ENCODE results near the gene IDH3G.

Gene IDH3G

DNA sequence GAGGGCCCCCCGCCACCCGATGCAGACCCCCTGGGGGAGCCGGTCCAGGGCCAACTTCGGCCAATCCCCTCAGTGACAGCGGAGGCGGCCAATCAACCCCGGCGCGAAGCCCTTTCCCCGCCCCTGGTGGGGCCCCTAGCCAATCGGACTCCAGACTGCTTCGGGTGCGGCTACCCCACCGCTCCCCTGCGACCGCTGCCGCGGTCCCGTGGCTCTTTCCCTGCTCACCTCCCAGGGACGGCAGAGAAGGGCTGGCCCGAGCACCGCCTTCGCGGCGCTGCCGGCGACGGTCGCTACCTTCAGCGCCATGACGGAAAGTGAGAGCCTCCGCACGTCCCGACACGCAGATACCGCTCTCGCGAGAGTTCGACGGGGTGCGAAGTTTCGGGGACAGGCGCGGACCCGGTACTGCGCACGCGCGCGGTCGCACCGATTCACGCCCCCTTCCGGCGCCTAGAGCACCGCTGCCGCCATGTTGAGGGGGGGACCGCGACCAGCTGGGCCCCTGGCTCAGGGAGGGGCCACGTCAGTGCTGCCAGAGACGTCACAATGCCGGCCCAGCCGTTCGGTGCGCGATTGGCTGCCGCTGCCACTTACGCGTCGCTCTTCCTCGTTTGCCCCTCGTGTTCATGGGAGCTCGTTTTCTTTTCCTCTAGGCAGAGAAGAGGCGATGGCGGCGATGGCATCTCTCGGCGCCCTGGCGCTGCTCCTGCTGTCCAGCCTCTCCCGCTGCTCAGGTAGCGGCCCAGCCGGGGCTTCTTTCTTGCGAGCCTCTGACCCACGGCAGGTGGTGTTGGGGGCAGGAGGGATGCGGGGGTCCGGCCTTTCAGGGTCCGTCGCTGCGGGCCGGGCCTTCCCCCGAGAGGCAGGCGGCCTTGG is at the start of gene IDH3G, which contains the start of gene SSR4:
IDH3G (minus strand) TSS at position 358 of the 879 bp plus-strand sequence; CDS start at position 309, 49 bp downstream.
SSR4 (plus strand) TSS at position 651 of the 879 bp plus-strand sequence; CDS start at position 671, 20 bp downstream.
- ChIA-PET POLR2A (interaction anchor here (1.0 to 1.1 kb wide), 2 partner anchors 133 to 577 kb away, joined by 3 read pairs; no protein-coding TSS in a partner anchor), CTCF (no interaction called here)
- DNase-seq (ENCODE audit: extremely low spot score): peak; percentile 96
- TF ChIP-seq, protein P1, sequence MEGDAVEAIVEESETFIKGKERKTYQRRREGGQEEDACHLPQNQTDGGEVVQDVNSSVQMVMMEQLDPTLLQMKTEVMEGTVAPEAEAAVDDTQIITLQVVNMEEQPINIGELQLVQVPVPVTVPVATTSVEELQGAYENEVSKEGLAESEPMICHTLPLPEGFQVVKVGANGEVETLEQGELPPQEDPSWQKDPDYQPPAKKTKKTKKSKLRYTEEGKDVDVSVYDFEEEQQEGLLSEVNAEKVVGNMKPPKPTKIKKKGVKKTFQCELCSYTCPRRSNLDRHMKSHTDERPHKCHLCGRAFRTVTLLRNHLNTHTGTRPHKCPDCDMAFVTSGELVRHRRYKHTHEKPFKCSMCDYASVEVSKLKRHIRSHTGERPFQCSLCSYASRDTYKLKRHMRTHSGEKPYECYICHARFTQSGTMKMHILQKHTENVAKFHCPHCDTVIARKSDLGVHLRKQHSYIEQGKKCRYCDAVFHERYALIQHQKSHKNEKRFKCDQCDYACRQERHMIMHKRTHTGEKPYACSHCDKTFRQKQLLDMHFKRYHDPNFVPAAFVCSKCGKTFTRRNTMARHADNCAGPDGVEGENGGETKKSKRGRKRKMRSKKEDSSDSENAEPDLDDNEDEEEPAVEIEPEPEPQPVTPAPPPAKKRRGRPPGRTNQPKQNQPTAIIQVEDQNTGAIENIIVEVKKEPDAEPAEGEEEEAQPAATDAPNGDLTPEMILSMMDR (IDR thresholded peaks at IDR 0.05; ENCODE audit: control extremely low read depth, extremely low read depth, low read depth, missing control alignments): no peak

DNA sequence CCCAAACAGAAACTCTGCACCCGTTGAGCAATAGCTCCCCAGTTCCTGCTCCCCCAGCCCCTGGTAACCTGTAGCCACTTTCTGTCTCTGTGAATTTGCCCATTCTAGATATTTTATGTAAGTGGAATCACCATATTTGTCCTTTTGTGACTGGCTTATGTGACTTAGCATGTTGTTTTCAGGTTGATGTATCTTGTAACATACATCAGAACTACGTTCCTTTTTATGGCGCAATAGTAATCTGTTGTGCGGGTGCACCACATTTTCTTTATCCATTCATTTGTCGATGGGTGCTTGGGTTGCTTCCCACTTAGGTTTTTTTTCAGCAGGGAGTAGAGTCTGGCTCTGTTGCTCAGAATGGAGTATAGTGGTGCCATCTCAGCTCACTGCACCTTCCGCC is 42.7 kb upstream of the IDH3G start:
- no peak for DNase-seq (ENCODE audit: extremely low spot score)
- TF ChIP-seq, protein P1 (IDR thresholded peaks at IDR 0.05; ENCODE audit: control extremely low read depth, extremely low read depth, low read depth, missing control alignments): no peak

DNA sequence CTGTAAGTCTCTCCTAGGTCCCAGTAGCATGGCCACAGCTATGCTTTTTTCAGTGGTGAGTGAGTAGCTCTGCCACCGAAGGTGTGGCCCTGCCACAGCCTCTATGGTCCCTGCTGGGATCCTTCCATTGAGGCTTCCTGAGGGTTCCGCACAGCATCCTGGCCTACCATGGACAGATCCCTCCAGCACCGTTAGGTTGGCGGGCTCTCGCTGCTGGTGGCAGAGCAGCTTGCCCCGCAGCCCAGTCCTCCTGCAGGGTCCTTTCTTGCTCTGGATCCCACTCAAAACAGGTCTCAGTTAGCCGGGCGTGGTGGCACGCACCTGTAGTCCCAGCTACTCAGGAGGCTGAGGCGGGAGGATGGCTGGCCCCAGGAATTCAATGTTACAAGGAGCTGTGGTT is 38.6 kb upstream of the IDH3G start:
- CTCF ChIA-PET: no interaction called here
- DNase-seq (ENCODE audit: extremely low spot score): no peak
- POLR2A ChIA-PET: no interaction called here
- TF ChIP-seq, protein P1 (IDR thresholded peaks at IDR 0.05; ENCODE audit: control extremely low read depth, extremely low read depth, low read depth, missing control alignments): no peak

More for the DNA sequence above, 42.7 kb upstream of the IDH3G start:
- POLR2A ChIA-PET: no interaction called here
- CTCF ChIA-PET: no interaction called here

DNA sequence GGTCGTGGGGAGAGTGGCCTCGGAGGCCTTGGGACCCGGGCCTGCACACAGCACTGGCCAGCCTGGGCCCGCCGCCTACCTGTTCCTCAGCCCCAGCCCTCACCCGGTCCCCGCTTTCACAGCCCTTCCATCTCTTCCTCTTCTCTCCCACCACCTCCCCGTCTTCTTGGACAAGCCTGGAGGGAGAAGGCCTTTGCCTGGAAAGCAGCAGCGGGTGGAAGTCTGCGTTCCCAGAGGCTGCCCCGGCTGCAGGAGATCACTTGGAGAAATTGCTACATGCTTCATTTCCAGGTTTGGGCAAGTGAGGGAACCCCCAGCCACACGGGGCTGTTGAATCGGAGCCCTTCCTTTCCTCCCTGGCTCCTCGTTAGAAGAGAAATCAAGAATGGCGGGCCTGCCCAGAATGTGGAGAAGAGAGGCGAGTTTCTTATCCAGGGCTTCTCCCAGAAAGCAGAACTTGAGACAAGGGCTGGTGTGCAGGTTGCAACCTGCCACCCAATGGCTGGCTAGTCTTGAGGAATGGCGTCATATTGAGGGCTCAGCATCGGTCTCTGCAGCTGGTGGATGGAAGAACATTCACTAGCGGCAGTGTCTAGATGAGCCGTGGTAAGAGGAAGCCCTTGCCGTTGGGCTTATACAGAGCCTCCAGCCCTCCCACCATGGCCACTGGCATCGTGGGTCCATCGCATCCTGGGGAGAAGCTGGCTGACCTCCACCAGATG is 37.4 kb upstream of the IDH3G start:
- TF ChIP-seq, protein P1 (IDR thresholded peaks at IDR 0.05; ENCODE audit: control extremely low read depth, extremely low read depth, low read depth, missing control alignments): no peak
- DNase-seq (ENCODE audit: extremely low spot score): peak; percentile 10
- POLR2A ChIA-PET: no interaction called here
- CTCF ChIA-PET: no interaction called here

DNA sequence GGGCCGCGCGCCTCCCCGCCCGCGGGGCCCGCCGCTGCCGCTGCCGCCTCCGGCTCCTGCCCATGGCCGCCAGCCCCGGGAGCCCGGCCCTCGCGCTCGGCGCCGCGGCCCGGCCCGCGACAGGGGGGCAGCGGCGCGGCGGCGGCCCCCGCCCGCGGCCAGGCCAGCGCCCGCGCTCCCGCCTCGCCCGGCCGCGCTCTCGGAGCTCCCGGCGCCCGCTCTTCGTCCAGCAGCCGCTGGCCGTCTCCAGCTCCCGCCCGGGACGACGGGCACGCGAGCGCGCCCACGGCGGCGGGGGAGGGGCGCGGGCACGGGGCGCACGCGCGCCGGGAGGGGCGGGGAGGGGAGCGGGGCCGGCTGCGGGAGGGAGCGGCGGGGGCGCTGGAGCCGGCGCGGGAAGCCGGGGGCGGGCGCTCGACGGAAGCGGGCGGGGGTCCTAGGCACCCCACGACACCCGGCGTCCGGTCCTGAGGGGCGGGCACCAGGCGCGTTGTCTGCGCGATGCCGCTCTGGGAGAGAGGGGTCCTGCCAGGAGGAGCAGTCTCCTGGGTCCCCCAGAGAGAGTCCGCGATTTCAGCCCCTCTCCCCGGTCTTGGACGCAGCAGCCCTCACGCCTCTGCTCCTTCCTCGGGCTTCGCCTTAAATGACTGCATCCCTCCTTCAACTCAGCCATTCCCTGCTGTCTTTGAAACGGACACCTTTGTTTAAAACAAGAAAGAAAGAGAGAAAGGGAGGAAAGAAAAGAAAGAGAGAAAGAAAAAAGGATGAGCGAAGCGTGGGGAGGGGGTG is 36.7 kb upstream of the IDH3G start:
- ChIA-PET CTCF (no interaction called here), POLR2A (no interaction called here)
- DNase-seq (ENCODE audit: extremely low spot score): peak; percentile 10
- TF ChIP-seq, protein P1 (IDR thresholded peaks at IDR 0.05; ENCODE audit: control extremely low read depth, extremely low read depth, low read depth, missing control alignments): no peak
